NCI-H526 treated with DMSO at 0.1 percent for 48 hours (cell line): ENCODE measurements around the gene TSPAN16.

Source experiments
- DNase-seq: peaks from one replicate; lab custom pipeline; 2025; lab: John Stamatoyannopoulos, UW

TSPAN16 gene

DNA sequence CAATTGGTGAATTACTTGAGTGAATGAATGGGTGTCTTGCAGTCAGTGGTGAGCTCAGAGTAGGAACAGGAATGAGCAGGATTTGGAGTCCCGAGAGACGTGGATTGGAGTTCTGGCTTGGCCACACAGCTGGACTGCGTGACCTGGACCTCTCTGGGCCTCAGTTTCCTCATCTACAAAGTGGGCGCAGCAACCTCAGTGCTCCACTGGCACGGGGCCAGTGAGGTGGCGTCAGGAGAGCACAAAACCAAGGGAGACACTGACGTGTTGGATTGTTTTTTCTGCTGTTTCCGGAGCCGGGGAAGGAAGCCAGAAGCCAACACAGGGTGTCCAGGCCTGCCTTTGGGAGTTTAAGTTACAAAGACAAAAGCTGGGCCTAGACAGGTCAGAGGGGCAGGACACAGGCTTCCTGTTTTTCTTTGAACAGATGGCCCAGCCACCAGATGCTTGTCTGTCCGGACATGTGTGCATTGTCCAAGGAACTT, 27.1 kb upstream of the TSPAN16 start:
- no peak for DNase-seq

GRCh38 chr19:11269408-11269807, 26.6 kb upstream of the TSPAN16 start:
- no peak for DNase-seq

DNA sequence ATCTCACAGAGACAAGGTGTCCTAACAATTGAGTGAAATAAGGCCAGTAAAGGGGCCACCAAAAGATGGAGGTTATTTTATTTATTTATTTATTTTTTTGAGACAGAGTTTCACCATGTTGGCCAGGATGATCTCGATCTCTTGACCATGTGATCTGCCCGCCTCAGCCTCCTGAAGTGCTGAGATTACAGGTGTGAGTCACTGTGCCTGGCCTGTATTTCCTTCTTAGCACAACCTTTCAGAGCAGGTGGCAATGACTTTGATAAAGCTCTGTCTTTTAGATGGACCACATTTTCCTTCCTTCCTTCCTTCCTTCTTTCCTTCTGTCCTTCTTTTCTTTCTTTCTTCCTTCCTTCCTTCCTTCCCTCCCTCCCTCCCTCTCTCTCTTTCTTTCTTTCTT, 22.7 kb upstream of the TSPAN16 start:
- DNase-seq: no peak

- DNase-seq: no peak
Measured at GRCh38 chr19:11273989-11274388, 22.0 kb upstream of the TSPAN16 start.

DNA sequence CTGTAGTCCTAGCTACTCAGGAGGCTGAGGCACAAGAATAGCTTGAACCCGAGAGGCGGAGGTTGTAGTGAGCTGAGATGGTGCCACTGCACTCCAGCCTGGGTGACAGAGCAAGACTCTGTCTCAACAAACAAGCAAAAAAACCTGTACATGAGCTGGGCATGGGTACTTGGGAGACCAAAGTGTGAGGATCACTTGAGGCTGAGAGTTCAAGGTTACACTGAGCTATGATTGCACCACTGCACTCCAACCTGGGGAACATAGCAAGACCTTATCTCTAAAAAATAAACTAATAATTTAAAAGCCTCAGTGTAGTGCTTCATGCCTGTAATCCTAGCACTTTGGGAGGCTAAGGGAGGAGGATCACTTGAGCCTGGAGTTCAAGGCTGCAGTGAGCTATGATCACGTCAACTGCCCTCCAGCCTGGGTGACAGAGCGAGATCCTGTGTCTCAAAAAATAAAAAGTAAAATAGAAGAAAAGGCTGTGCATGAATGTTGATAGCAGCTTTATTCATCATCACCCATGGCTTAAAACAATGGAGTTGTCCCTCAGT, 21.4 kb upstream of the TSPAN16 start:
- no peak for DNase-seq

- DNase-seq: no peak
Measured at GRCh38 chr19:11278670-11279069, 17.3 kb upstream of the TSPAN16 start.

DNA sequence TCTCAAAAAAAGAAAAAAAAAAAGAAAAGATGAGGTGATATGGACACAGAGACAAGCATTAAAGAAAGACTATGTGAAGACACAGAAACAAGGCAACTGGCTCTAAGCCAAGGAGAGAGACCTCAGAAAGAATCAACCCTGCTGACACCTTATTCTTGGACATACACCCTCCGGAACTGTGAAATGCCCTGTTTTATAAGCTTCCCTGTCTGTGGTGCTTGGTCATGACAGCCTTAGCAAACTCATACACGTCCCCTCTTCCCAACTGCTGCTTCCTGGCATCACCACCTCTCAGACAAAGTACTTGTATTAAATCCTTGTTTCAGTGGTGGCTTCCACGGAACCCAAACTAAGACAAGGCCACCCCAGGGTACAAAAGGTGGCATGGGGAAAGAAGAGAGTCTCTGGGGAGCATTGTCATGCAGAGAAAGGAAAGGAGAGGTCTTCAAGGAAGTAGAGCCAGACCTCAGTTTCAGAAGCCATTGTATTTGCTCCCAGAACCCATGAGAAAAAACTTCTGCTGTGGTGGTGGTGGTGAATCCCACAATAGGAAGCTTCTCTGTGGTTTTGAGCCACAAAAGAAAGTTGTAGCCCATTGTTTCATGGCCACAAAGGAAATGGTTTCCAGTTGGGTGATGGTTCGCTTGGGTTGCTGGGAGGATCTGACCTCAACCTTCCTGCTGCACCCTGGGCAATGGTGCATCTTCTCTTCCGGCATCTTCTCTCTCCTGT, 16.3 kb upstream of the TSPAN16 start:
- no peak for DNase-seq

- DNase-seq: no peak
Measured at GRCh38 chr19:11281356-11282049, 14.5 kb upstream of the TSPAN16 start.

GRCh38 chr19:11284515-11284914, 11.4 kb upstream of the TSPAN16 start:
- no peak for DNase-seq

DNA sequence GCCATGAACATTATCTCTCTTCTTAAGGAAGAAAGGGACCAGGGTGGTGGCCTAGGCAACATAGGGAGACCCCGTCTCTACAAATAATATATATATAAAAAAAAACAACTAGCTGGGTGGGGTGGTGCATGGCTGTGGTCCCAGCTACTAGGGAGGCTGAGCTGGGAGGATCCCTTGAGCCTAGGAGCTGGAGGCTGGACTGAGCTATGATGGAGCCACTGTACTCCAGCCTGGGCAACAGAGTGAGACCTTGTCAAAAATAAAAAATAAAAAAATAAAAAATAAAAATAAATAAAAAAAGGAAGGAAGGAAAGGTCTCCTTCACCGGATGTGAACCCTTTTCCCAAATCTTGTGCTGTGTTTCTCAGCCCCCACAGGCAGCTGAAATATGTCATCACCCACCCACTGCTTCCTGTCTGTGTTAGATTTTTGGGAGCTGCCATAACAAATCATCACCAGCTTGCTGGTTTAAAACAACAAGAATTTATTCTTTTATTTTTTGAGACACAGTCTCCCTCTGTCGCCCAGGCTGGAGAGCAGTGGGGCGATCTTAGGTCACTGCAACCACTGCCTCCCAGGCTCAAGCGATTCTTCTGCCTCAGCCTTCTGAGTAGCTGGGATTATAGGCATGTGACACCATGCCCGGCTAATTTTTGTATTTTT, 9.5 kb upstream of the TSPAN16 start:
- no peak for DNase-seq

DNA sequence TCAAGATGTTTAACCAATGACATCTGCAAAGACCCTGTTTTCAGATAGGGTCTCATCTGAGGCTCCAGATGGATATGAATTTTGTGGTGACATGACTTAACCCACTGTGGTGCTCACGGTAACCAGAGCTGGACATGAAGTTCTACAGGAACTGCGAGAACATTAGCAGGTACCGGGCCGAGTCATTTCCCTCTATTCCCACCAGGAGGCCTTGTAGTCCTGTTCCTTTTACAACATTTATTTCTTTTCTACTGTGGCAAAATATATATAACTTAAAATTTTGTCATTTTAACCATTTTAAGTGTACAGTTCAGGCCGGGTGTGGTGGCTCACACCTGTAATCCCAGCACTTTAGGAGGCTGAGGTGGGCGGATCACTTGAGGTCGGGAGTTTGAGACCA, 7.6 kb upstream of the TSPAN16 start:
- DNase-seq: no peak

DNA sequence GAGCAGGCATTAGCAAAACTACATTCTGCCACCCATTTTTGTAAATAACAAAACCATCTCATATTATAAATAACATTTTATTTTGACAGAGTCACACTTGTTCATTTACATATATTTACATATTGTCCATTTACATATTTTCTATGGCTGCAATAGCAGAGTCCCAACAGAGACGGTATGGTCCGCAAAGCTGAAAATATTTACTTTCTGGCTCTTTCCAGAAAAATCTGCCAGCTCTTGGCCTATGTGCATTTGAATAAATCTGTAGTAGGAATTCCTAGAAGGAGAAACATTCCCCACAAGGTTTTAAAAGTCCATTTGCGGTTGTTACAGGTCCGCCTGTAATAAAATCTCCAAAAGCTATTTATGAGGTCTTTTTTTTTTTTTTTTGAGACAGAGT, 5.7 kb upstream of the TSPAN16 start:
- DNase-seq: no peak

DNA sequence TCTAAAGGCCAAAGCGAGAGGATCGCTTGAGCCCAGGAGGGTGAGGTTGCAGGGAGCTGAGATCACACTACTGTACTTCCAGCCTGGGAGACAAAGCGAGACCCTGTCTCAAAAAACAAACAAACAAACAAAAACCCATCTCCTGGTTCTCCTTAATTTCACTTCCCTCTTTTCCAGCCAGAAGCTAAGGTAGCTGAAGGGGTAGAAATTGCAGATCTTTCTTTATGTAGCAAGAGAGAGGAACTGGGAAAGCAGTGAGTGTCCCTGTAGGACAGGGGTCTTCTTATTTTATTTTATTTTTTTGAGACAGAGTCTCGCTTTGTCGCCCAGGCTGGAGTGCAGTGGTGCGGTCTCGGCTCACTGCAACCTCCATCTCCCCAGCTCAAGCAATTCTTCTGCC, 4.5 kb upstream of the TSPAN16 start:
- no peak for DNase-seq

GRCh38 chr19:11291991-11292390, 4.0 kb upstream of the TSPAN16 start:
- DNase-seq: no peak

DNA sequence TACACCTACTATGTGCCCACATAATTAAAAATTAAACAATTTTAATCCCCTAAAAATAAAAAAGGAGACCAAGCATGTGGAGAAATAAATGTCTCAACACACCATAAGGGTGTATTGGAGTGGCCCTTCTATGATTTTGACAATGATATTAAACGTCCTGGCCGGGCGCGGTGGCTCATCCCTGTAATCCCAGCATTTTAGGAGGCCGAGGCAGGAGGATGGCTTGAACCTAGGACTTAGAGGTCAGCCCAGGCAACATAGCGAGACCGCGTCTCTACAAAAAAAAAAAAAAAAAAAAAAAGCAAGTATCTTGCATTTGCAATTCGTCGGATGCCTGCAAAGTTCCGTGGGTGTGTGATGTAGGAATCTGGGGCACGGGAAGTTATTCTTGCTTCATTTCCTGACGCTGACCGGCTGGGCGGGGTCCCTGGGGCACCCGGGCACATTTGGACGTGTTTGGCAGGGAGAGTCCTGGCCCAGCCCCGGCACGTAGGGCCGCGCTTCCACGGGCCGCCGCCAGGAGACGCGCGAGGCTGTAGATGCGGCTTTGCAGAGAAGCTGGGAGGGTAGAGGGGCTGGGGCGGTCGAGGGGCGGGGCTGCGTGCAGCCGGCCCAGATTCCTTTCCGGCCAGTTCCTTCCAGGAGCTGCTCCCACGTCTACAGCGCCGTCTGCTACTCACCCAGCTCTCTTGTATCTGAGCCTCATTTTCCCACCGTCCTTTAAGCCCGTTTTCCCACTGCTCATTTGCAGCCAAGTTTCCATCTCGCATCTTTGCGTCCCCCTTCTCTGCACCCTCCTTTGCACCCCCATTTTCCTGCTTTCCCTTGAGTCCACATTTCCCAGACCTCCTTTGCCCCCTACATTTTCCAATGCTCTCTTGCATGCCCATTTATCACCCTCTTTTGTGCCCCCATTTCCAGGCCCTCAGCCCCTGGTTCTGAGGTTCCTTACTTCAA, 2.2 kb upstream of the TSPAN16 start:
- DNase-seq: peak; percentile 48

DNA sequence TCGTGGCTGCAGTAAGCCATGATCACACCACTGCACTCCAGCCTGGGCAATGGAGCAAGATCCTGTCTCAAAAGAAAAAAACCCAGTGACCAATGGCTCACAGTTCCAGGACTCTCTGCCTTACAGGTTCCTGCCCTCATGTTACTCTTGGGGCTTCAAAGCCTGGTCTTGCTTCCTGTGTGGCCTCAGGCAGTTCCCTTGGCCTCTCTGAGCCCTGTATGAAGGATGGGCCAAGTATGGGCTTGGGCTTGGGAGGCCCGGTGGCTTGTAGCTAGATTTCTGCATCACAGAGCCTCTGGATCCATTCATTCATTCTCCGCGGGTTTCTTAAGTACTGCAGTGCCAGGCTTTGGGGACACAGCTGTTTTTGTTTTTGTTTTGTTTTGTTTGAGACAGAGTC, 780 bp upstream of the TSPAN16 start:
- no peak for DNase-seq

GRCh38 chr19:11296264-11296663, 304 bp downstream of the TSPAN16 start:
- DNase-seq: no peak

- no peak for DNase-seq
Measured at GRCh38 chr19:11299946-11300810, 4.2 kb downstream of the TSPAN16 start.

GRCh38 chr19:11300811-11301120, 4.8 kb downstream of the TSPAN16 start:
- DNase-seq: no peak

DNA sequence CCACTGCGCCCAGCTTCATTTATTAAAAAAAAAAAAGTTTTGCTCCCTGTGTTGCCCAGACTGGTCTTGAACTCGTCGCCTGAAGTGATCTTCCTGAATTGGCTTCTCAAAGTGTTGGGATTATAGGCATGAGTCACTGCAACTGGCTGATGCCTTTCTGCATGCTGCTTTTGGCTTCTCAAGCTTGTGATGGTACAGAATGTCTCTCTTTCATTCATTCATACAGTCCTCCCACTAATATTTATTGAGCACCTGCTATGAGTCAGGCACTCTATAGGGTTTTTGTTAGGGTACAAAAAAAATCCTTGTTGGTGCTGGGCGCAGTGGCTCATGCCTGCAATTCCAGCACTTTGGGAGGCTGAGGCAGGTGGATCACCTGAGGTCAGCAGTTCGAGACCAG, 9.0 kb downstream of the TSPAN16 start:
- no peak for DNase-seq

DNA sequence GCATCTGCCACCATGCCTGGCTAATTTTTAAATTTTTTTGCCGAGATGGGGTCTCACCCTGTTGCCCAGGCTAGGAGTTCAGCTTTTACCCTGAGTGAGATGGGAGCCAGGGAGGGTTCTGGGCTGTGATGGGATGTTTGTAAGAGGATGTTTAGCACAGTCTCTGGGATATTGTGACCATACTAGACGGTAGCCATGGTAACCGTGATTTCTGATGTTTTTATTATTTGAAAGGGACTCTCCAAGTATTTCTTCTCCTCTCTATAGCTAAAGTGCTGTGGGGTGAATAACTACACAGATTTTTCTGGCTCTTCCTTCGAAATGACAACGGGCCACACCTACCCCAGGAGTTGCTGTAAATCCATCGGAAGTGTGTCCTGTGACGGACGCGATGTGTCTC, 10.4 kb downstream of the TSPAN16 start:
- DNase-seq: no peak
